ENCODE data around the gene SCN4A.
A peak's percentile ranks its signal among the peaks of the same experiment; 100 is the strongest.

Gene SCN4A

DNA sequence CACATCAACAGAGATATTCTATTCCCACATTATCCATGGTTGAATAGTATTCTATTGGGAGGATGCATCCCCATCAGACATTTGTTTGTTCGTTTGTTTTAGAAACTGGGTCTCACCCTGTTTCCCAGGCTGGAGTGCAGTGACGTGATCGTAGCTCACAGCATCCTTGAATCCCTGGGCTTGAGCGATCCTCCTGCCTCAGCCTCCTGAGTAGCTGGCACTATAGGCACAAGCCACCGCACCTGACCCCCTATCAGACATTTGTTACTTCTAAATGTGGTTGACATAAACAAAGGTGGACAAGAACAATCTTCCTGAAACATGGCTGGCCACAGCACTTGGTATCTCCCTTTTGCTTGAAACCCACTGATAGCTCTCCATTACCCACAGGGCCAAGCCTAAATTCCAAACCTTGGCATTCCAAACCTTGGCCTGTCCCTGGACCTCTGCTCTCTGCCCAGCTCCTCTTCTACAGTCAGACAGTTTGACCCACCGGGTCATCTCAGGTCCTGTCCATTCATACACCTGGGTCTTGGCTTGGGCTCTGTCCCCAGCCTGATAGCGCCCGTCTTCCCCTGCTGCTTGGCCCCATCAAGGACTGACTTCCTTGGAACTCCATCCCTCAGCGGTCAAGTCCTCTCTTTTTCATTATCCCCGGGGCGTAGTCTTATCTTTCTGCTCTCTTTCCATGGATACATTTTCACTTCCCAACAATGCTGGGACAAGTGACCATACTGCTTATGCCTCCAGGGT is 23.9 kb upstream of the SCN4A start:
- no peaks in the 10 kb centered on the region for H3K9me3 Mint-ChIP-seq
- H3K27me3 Mint-ChIP-seq (ENCODE audit: low read depth): peaks cover 22% of the 10 kb centered on the region
- H3K4me3 Mint-ChIP-seq: no peak overlapping the region
- no peak overlapping the region for H3K27ac Mint-ChIP-seq
- no peaks in the 10 kb centered on the region for H3K36me3 Mint-ChIP-seq (ENCODE audit: low read depth)
- H3K4me1 Mint-ChIP-seq (ENCODE audit: low read depth): peaks cover 40% of the 10 kb centered on the region

- H3K4me3 Mint-ChIP-seq: peak overlapping the region; percentile 8
Measured at GRCh38 chr17:63995626-63996025, 22.9 kb upstream of the SCN4A start.

DNA sequence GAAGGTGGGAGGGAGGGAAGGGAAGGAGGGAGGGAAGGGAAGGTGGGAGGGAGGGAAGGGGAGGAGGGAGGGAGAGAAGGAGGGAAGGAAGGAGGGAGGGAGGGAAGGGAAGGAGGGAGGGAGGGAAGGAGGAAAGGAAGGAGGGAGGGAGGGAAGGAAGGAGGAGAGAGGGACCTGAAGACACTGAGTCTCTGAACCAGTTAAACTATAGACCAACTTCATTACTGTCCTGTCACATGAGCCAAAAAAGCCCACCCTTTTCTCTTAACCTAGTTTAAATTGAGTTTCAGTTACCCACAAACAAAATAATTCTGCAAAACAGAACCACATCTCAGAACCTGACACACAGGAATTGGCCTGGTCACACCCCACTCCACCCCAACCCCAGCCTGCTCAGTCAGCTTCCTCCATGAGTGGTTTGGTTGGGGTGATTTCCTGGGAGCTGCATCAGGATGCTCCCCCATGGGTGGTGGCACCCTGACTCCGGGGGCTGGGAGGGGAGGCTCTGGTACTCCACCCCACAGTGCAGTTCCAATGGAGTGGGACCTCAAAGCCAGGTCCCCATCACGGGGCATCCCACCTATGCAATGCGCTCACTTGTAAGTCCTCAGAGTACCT is 20.8 kb upstream of the SCN4A start:
- peak overlapping the region; percentile 52 for H3K27ac Mint-ChIP-seq
- H3K4me3 Mint-ChIP-seq: peak overlapping the region; percentile 51
- H3K27me3 Mint-ChIP-seq (ENCODE audit: low read depth): peaks cover 25% of the 10 kb centered on the region
- H3K9me3 Mint-ChIP-seq: no peaks in the 10 kb centered on the region
- H3K4me1 Mint-ChIP-seq (ENCODE audit: low read depth): peaks cover 43% of the 10 kb centered on the region
- H3K36me3 Mint-ChIP-seq (ENCODE audit: low read depth): no peaks in the 10 kb centered on the region

More at GRCh38 chr17:63995626-63996025, 22.9 kb upstream of the SCN4A start:
- Mint-ChIP-seq H3K9me3 (no peaks in the 10 kb centered on the region), H3K27ac (no peak overlapping the region), H3K27me3 (ENCODE audit: low read depth) (peaks cover 25% of the 10 kb centered on the region), H3K4me1 (ENCODE audit: low read depth) (peaks cover 46% of the 10 kb centered on the region), H3K36me3 (ENCODE audit: low read depth) (no peaks in the 10 kb centered on the region)

DNA sequence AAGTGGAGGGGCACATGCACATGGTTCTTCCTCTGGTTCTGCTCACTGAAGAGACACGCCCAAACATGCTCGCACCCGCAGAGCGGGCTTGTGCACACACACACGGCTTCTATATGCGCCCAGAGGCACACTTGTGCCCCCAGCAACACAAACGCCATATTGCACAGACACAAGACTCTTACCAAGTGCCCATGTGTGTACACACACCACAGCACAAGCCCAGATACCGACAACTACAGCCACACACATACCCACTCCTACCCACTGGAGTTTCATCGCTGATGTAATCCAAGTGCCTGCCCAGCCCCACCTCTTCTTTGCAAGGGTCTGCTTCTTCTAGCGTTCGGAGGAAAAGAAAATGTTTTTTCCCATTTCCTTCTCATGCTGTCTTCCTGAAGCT is 18.9 kb upstream of the SCN4A start:
- H3K27ac Mint-ChIP-seq: no peak overlapping the region
- H3K4me1 Mint-ChIP-seq (ENCODE audit: low read depth): peaks cover 32% of the 10 kb centered on the region
- peaks cover 20% of the 10 kb centered on the region for H3K27me3 Mint-ChIP-seq (ENCODE audit: low read depth)
- H3K4me3 Mint-ChIP-seq: no peak overlapping the region
- H3K36me3 Mint-ChIP-seq (ENCODE audit: low read depth): no peaks in the 10 kb centered on the region
- no peaks in the 10 kb centered on the region for H3K9me3 Mint-ChIP-seq

DNA sequence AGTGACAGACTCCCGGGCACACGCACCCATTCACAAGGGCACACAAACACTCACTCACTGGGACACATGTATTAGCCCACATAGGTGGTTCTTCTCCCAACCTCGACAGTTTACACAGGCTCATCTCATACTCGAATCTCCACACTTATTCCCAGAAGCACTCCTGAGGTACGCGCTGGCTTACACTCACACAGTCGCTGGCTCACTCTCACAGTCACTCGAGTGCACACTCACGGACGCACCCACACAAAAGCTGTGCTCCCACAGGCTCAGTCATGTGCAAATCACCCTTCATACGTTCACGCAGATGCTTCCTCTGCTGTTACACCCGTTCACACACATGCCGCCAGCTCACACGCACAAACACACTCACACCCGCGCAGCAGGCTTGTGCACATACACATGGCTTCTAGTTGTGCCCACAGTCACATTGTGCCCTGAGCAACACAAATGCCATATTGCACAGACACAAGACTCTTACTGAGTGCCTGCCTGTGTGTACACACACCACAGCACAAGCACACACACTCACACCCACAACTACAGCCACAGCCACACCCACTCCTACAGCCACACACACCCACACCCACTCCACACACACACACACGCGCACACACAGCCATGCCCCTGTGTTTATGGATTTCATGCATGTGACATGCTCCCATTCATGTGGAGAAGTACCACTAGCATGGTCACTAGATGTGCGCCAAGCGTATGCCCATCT is 17.1 kb upstream of the SCN4A start:
- Mint-ChIP-seq H3K36me3 (ENCODE audit: low read depth) (no peaks in the 10 kb centered on the region), H3K27me3 (ENCODE audit: low read depth) (peaks cover 14% of the 10 kb centered on the region), H3K4me1 (ENCODE audit: low read depth) (peaks cover 40% of the 10 kb centered on the region), H3K9me3 (no peaks in the 10 kb centered on the region), H3K27ac (peak overlapping the region; percentile 43), H3K4me3 (peak overlapping the region; percentile 38)

GRCh38 chr17:63988741-63989621 is 16.3 kb upstream of the SCN4A start:
- Mint-ChIP-seq H3K27ac (no peak overlapping the region), H3K4me1 (ENCODE audit: low read depth) (peaks cover 40% of the 10 kb centered on the region), H3K36me3 (ENCODE audit: low read depth) (no peaks in the 10 kb centered on the region), H3K9me3 (no peaks in the 10 kb centered on the region), H3K4me3 (no peak overlapping the region), H3K27me3 (ENCODE audit: low read depth) (peaks cover 14% of the 10 kb centered on the region)

DNA sequence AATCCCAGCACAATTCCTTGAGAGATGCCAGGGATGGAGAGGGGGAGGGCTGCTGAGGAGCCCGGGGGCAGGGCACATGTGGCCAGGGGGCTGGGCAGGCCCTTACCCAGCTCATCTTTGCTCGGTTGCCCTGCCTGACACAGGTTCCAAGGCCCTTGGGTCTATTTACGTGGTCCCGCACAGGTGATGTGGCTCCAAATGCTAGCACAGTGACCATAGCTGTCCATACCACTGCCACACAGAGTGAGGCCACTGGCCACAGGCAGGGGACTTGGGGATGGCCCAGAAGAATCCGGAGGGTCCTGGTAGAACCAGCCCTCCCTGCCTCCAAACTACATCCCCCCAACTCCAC is 15.4 kb upstream of the SCN4A start:
- Mint-ChIP-seq H3K9me3 (no peaks in the 10 kb centered on the region), H3K36me3 (ENCODE audit: low read depth) (no peaks in the 10 kb centered on the region), H3K4me1 (ENCODE audit: low read depth) (peaks cover 34% of the 10 kb centered on the region), H3K27me3 (ENCODE audit: low read depth) (peaks cover 14% of the 10 kb centered on the region), H3K27ac (no peak overlapping the region), H3K4me3 (no peak overlapping the region)

DNA sequence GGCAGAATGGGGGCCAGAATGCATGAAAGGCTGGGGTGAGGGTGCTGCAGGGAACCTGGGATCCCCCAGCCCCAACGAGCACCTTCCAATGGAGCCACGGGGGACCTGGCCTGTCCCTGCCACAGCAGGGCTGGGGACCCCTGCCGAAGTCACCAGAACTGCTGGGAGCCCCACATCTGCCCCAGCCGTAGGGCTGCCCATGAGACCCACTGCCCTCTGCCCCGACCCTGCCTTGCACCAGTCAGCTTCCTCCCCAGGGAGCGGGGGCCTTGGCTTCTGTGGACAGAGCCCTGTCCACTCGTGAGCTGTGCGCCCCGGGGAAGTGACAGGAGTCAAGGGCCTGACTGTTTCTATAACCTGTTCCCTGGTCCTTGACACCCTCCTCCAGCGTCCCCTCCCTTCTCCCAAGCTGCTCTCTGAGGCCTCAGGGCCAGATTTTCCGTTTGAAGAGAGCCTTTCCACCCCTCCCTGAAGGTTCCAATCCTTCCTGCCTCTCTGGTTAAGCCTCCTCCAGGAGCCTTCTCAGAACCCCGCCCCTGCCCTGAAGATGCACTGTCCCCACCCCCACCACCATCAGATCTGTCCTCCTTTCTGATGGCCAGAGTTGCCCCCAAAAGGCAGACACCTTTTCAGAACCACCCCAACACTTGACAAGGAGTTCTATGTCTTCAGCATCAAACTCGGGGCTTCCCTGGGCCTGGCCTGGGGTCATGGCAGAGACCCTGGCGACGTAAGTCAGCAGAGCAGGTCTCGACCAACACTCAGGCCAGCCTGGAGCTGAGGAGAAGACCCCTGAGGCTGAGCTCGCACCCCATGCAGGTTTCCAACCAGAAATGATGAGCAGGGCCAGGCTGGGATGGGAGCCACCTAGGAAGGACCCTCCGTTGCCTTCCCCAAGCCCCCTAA is 14.8 kb upstream of the SCN4A start:
- Mint-ChIP-seq H3K36me3 (ENCODE audit: low read depth) (peaks cover 3% of the 10 kb centered on the region), H3K27ac (peak overlapping the region; percentile 59), H3K9me3 (peaks cover 6% of the 10 kb centered on the region), H3K27me3 (ENCODE audit: low read depth) (peaks cover 10% of the 10 kb centered on the region), H3K4me3 (no peak overlapping the region), H3K4me1 (ENCODE audit: low read depth) (peaks cover 30% of the 10 kb centered on the region)

GRCh38 chr17:63986821-63987220 is 14.1 kb upstream of the SCN4A start:
- Mint-ChIP-seq H3K36me3 (ENCODE audit: low read depth) (peaks cover 7% of the 10 kb centered on the region), H3K4me3 (no peak overlapping the region), H3K27ac (peak overlapping the region; percentile 62), H3K4me1 (ENCODE audit: low read depth) (peaks cover 29% of the 10 kb centered on the region), H3K9me3 (peaks cover 11% of the 10 kb centered on the region), H3K27me3 (ENCODE audit: low read depth) (peaks cover 3% of the 10 kb centered on the region)

- H3K4me3 Mint-ChIP-seq: no peak overlapping the region
- peaks cover 7% of the 10 kb centered on the region for H3K36me3 Mint-ChIP-seq (ENCODE audit: low read depth)
- peak overlapping the region; percentile 75 for H3K27ac Mint-ChIP-seq
- H3K4me1 Mint-ChIP-seq (ENCODE audit: low read depth): peaks cover 22% of the 10 kb centered on the region
- peaks cover 13% of the 10 kb centered on the region for H3K9me3 Mint-ChIP-seq
- no peaks in the 10 kb centered on the region for H3K27me3 Mint-ChIP-seq (ENCODE audit: low read depth)
Measured at GRCh38 chr17:63985387-63986140, 12.8 kb upstream of the SCN4A start.

DNA sequence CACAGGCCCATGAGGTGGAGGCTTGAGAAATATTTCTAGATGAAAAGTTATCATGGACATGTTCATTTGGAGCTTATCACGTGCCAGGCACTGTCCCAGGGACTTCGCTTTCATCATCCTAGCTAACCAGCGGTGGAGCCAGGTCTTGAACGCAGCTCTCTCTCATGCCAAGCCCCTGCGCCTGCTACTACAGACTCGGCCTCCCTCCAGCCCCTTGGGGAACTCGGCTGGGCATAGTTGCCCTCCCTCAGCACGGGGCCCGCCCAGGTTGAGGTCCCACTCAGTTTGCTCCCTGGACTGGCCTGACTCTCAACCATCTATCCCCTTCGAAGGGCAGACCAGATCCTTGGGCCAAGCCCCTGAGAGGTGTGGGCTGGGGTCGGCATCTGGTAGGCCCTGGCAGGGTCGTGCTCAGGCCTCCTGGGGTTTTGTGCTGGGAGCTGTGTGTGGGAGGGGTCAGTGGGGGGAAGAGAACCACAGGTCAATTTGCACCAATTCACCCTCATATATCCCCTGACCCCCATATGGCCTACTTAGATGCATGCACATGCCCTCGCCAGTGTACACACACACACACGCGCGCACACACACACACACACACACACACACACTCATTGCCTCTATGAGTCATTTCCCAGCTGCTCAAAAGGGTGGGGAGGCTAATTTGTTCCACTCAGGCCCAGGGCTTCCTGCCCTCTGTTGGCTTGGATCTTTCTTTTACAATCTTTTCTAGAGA is 12.1 kb upstream of the SCN4A start:
- peak overlapping the region; percentile 75 for H3K27ac Mint-ChIP-seq
- no peak overlapping the region for H3K4me3 Mint-ChIP-seq
- peaks cover 7% of the 10 kb centered on the region for H3K36me3 Mint-ChIP-seq (ENCODE audit: low read depth)
- peaks cover 17% of the 10 kb centered on the region for H3K4me1 Mint-ChIP-seq (ENCODE audit: low read depth)
- H3K9me3 Mint-ChIP-seq: peaks cover 13% of the 10 kb centered on the region
- H3K27me3 Mint-ChIP-seq (ENCODE audit: low read depth): no peaks in the 10 kb centered on the region

DNA sequence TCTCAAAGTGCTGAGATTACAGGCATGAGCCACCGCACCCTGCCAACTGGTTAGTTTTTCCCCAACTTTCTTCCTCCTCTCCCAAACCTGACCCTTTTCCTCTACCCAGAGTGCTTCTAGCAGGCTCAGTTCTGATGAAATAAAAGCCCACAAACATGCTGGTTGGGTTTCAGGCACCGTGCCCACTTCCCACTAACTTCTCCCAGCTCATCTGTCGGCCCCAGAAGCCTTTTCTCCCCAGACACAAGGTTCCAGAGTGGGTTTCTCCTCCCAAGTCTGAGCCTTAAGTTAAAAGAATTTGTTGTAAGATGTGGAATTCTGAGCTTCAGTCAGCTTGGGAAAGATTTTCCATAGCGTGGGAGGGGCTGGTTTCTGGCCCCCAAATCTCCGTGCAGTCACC is 11.5 kb upstream of the SCN4A start:
- Mint-ChIP-seq H3K4me3 (no peak overlapping the region), H3K27ac (peak overlapping the region; percentile 39), H3K9me3 (peaks cover 13% of the 10 kb centered on the region), H3K36me3 (ENCODE audit: low read depth) (peaks cover 7% of the 10 kb centered on the region), H3K4me1 (ENCODE audit: low read depth) (peaks cover 17% of the 10 kb centered on the region), H3K27me3 (ENCODE audit: low read depth) (no peaks in the 10 kb centered on the region)

Data from T-helper 1 cell treated with Interleukin-12 subunit alpha and Interleukin-12 subunit beta and Interleukin-4 antibody, amounts not matched to agents 30 μg/mL and 1 μg/mL, for 36 hours (primary cell).